Measurements from ENCODE around the gene PSMD13.

The PSMD13 gene

DNA sequence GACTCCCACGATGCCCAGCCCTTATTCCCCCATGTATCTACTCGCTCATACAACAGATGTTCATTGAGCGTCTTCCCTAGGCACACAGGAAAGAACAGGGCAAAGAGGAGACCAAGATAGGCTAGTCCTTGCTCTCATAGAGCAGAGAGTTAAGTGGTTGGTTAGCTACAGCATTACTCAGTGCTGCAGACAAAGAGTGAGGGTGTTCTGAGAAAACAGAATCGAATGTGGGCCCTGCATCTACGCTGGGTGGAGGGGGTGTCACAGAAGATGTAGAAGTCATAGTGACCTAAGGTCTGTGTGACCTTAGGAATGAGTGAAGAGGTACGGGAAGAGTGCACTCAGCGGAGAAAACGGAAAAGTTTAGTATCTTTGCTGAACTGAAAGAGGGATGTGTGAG lies 12.3 kb downstream of the PSMD13 start:
- ChIA-PET CTCF (interaction anchor here (1.0 to 5.1 kb wide), 8 partner anchors 8 to 147 kb away, joined by 3 to 61 read pairs (median 13); partner anchors contain the start of gene PSMD13), POLR2A (no interaction called here)
- DNase-seq, result no peak
- Histone ChIP-seq H3K27me3 (replicated peaks in 2 of 5; ENCODE audit: control insufficient read depth in 4 of 5, insufficient read depth in 5 of 5, low read length in 4 of 5) (no peaks in the 10 kb centered on the region), H3K4me1 (ENCODE audit: control extremely low read depth in 1 of 4, control insufficient read depth in 4 of 4, insufficient read depth in 4 of 4, low read length in 3 of 4) (no peaks in the 10 kb centered on the region), H3K27ac (ENCODE audit: insufficient read depth in 1 of 2, low read depth in 1 of 2, low read length in 2 of 2, poor library complexity in 1 of 2, severe bottlenecking in 2 of 2) (no peak overlapping the region), H3K9me3 (ENCODE audit: control extremely low read depth in 1 of 5, control insufficient read depth in 4 of 5, insufficient read depth in 2 of 5, low read depth in 1 of 5, low read length in 4 of 5) (no peaks in the 10 kb centered on the region), H3K36me3 (ENCODE audit: control insufficient read depth in 4 of 4, insufficient read depth in 4 of 4, low read length in 3 of 4) (peaks cover 17 to 95% (median 74%) of the 10 kb centered on the region in 4 experiments), H3K4me3 (ENCODE audit: control insufficient read depth in 1 of 7, extremely low read depth in 1 of 7, insufficient read depth in 4 of 7, low read depth in 2 of 7, low read length in 6 of 7) (no peak overlapping the region)
- 100% methylated on average over 6 of the region's 8 CpGs for WGBS (ENCODE audit: insufficient coverage)

DNA sequence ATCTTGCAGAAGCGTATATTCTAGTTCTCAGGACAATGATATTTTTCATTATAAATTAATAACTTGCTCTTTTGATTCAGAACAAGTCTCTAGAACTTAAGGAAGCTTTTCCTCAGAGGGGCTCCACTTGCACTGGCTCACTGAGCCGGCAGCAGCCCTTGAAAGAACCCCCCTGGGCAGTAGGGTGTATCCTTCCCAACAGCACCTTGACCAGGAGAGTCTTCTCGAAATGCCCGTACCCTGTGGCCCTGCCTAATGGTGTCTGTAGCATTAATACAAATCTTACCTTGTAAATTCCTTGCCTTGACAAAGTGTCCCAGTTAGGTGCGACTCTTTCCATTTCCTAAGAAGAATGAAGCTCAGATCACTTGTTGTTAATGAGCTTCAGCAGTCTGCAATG lies 13.5 kb downstream of the PSMD13 start:
- Histone ChIP-seq H3K4me3 (ENCODE audit: control insufficient read depth in 1 of 7, extremely low read depth in 1 of 7, insufficient read depth in 4 of 7, low read depth in 2 of 7, low read length in 6 of 7) (no peak overlapping the region), H3K27ac (ENCODE audit: insufficient read depth in 1 of 2, low read depth in 1 of 2, low read length in 2 of 2, poor library complexity in 1 of 2, severe bottlenecking in 2 of 2) (no peak overlapping the region), H3K4me1 (ENCODE audit: control extremely low read depth in 1 of 4, control insufficient read depth in 4 of 4, insufficient read depth in 4 of 4, low read length in 3 of 4) (no peaks in the 10 kb centered on the region), H3K27me3 (replicated peaks in 2 of 5; ENCODE audit: control insufficient read depth in 4 of 5, insufficient read depth in 5 of 5, low read length in 4 of 5) (no peaks in the 10 kb centered on the region), H3K9me3 (ENCODE audit: control extremely low read depth in 1 of 5, control insufficient read depth in 4 of 5, insufficient read depth in 2 of 5, low read depth in 1 of 5, low read length in 4 of 5) (no peaks in the 10 kb centered on the region), H3K36me3 (ENCODE audit: control insufficient read depth in 4 of 4, insufficient read depth in 4 of 4, low read length in 3 of 4) (peaks cover 16 to 86% (median 67%) of the 10 kb centered on the region in 4 experiments)
- no peak for DNase-seq
- CTCF ChIA-PET, result interaction anchor here (0.8 to 5.1 kb wide), 27 partner anchors 10 to 215 kb away, joined by 3 to 61 read pairs (median 5); partner anchors contain the start of genes NLRP6 and PSMD13
- POLR2A ChIA-PET, result interaction anchor here (0.7 kb wide), 1 partner anchor 43 kb away, joined by 4 read pairs; the partner anchor contains the start of genes BET1L and RIC8A
- 91% methylated on average over 2 of the region's 5 CpGs for WGBS (ENCODE audit: insufficient coverage)

GRCh38 chr11:250740-251299 lies 14.0 kb downstream of the PSMD13 start:
- no peaks in the 10 kb centered on the region for H3K4me1 ChIP-seq (ENCODE audit: control extremely low read depth in 1 of 4, control insufficient read depth in 4 of 4, insufficient read depth in 4 of 4, low read length in 3 of 4)
- peak; percentile 52 to 78 (median 69) for DNase-seq
- H3K36me3 ChIP-seq (ENCODE audit: control insufficient read depth in 4 of 4, insufficient read depth in 4 of 4, low read length in 3 of 4), result peaks cover 15 to 80% (median 62%) of the 10 kb centered on the region in 4 experiments
- no peak overlapping the region for H3K4me3 ChIP-seq (ENCODE audit: control insufficient read depth in 1 of 7, extremely low read depth in 1 of 7, insufficient read depth in 4 of 7, low read depth in 2 of 7, low read length in 6 of 7)
- 81% methylated on average over 10 of the region's 10 CpGs for WGBS (ENCODE audit: insufficient coverage)
- peak overlapping the region in 1 of 2 experiments; percentile 27 for H3K27ac ChIP-seq (ENCODE audit: insufficient read depth in 1 of 2, low read depth in 1 of 2, low read length in 2 of 2, poor library complexity in 1 of 2, severe bottlenecking in 2 of 2)
- H3K27me3 ChIP-seq (replicated peaks in 2 of 5; ENCODE audit: control insufficient read depth in 4 of 5, insufficient read depth in 5 of 5, low read length in 4 of 5), result no peaks in the 10 kb centered on the region
- POLR2A ChIA-PET, result interaction anchor here (0.7 kb wide), 1 partner anchor 44 kb away, joined by 4 read pairs; the partner anchor contains the start of genes BET1L and RIC8A
- CTCF ChIA-PET, result interaction anchor here (0.8 to 5.1 kb wide), 31 partner anchors 10 to 214 kb away, joined by 3 to 61 read pairs (median 5); partner anchors contain the start of genes NLRP6 and PSMD13
- H3K9me3 ChIP-seq (ENCODE audit: control extremely low read depth in 1 of 5, control insufficient read depth in 4 of 5, insufficient read depth in 2 of 5, low read depth in 1 of 5, low read length in 4 of 5), result no peaks in the 10 kb centered on the region

- Histone ChIP-seq H3K36me3 (ENCODE audit: control insufficient read depth in 4 of 4, insufficient read depth in 4 of 4, low read length in 3 of 4) (peaks cover 15 to 73% (median 56%) of the 10 kb centered on the region in 4 experiments), H3K9me3 (ENCODE audit: control extremely low read depth in 1 of 5, control insufficient read depth in 4 of 5, insufficient read depth in 2 of 5, low read depth in 1 of 5, low read length in 4 of 5) (no peaks in the 10 kb centered on the region), H3K4me3 (ENCODE audit: control insufficient read depth in 1 of 7, extremely low read depth in 1 of 7, insufficient read depth in 4 of 7, low read depth in 2 of 7, low read length in 6 of 7) (no peak overlapping the region), H3K27me3 (replicated peaks in 2 of 5; ENCODE audit: control insufficient read depth in 4 of 5, insufficient read depth in 5 of 5, low read length in 4 of 5) (no peaks in the 10 kb centered on the region), H3K4me1 (ENCODE audit: control extremely low read depth in 1 of 4, control insufficient read depth in 4 of 4, insufficient read depth in 4 of 4, low read length in 3 of 4) (peaks cover 0 to 2% (median 0%) of the 10 kb centered on the region in 4 experiments), H3K27ac (ENCODE audit: insufficient read depth in 1 of 2, low read depth in 1 of 2, low read length in 2 of 2, poor library complexity in 1 of 2, severe bottlenecking in 2 of 2) (no peak overlapping the region)
- WGBS (ENCODE audit: insufficient coverage), result 95% methylated on average over 9 of the region's 10 CpGs
- CTCF ChIA-PET, result interaction anchor here (0.8 to 5.1 kb wide), 25 partner anchors 9 to 200 kb away, joined by 3 to 61 read pairs (median 5); partner anchors contain the start of genes NLRP6 and PSMD13
- peak in 2 of 3 donors; percentile 11 to 36 for DNase-seq
- POLR2A ChIA-PET, result interaction anchor here (0.6 kb wide), 1 partner anchor 9 kb away, joined by 4 read pairs; no protein-coding TSS in a partner anchor
Observed at GRCh38 chr11:251550-251949, 14.8 kb downstream of the PSMD13 start.

DNA sequence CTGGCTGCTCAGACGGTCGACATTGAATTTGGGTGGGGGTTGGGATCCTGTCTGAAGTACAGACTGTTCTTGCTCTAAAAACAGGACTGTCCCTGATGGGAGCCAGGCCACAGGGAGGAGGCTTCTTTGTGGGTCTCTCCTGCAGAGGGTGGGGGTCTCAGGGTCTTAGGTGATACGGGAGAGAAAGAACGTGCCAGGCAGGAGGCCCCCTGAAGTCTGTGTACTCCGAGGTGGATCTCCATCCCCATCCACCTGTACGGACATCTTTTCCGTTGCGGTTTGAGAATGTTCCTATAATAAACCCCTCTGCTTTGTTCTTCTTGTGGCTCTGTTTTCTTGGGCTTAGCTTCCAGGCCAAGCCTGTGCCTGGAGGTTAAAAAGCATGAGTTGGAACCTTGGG lies 15.9 kb downstream of the PSMD13 start:
- no peaks in the 10 kb centered on the region for H3K27me3 ChIP-seq (replicated peaks in 2 of 5; ENCODE audit: control insufficient read depth in 4 of 5, insufficient read depth in 5 of 5, low read length in 4 of 5)
- H3K4me3 ChIP-seq (ENCODE audit: control insufficient read depth in 1 of 7, extremely low read depth in 1 of 7, insufficient read depth in 4 of 7, low read depth in 2 of 7, low read length in 6 of 7), result no peak overlapping the region
- ChIA-PET CTCF (interaction anchor here (0.8 to 5.1 kb wide), 6 partner anchors 8 to 144 kb away, joined by 3 to 61 read pairs (median 8); partner anchors contain the start of genes NLRP6 and PSMD13), POLR2A (interaction anchor here (0.6 kb wide), 1 partner anchor 111 kb away, joined by 3 read pairs; no protein-coding TSS in a partner anchor)
- DNase-seq, result no peak
- 100% methylated on average over 6 of the region's 8 CpGs for WGBS (ENCODE audit: insufficient coverage)
- no peaks in the 10 kb centered on the region for H3K9me3 ChIP-seq (ENCODE audit: control extremely low read depth in 1 of 5, control insufficient read depth in 4 of 5, insufficient read depth in 2 of 5, low read depth in 1 of 5, low read length in 4 of 5)
- peaks cover 15 to 62% (median 47%) of the 10 kb centered on the region in 4 experiments for H3K36me3 ChIP-seq (ENCODE audit: control insufficient read depth in 4 of 4, insufficient read depth in 4 of 4, low read length in 3 of 4)
- H3K4me1 ChIP-seq (ENCODE audit: control extremely low read depth in 1 of 4, control insufficient read depth in 4 of 4, insufficient read depth in 4 of 4, low read length in 3 of 4), result peaks cover 0 to 13% (median 5%) of the 10 kb centered on the region in 4 experiments
- H3K27ac ChIP-seq (ENCODE audit: insufficient read depth in 1 of 2, low read depth in 1 of 2, low read length in 2 of 2, poor library complexity in 1 of 2, severe bottlenecking in 2 of 2), result no peak overlapping the region

- POLR2A ChIA-PET, result no interaction called here
Observed at GRCh38 chr11:253160-253885, 16.5 kb downstream of the PSMD13 start.

More at GRCh38 chr11:253160-253885, 16.5 kb downstream of the PSMD13 start:
- no peak overlapping the region for H3K4me3 ChIP-seq (ENCODE audit: control insufficient read depth in 1 of 7, extremely low read depth in 1 of 7, insufficient read depth in 4 of 7, low read depth in 2 of 7, low read length in 6 of 7)
- no peak for DNase-seq
- no peak overlapping the region for H3K27ac ChIP-seq (ENCODE audit: insufficient read depth in 1 of 2, low read depth in 1 of 2, low read length in 2 of 2, poor library complexity in 1 of 2, severe bottlenecking in 2 of 2)
- peaks cover 14 to 56% (median 43%) of the 10 kb centered on the region in 4 experiments for H3K36me3 ChIP-seq (ENCODE audit: control insufficient read depth in 4 of 4, insufficient read depth in 4 of 4, low read length in 3 of 4)
- H3K27me3 ChIP-seq (replicated peaks in 2 of 5; ENCODE audit: control insufficient read depth in 4 of 5, insufficient read depth in 5 of 5, low read length in 4 of 5), result no peaks in the 10 kb centered on the region
- 96% methylated on average over 13 of the region's 13 CpGs for WGBS (ENCODE audit: insufficient coverage)
- CTCF ChIA-PET, result interaction anchor here (0.8 to 3.8 kb wide), 6 partner anchors 9 to 144 kb away, joined by 3 to 24 read pairs (median 4); partner anchors contain the start of gene BET1L
- H3K4me1 ChIP-seq (ENCODE audit: control extremely low read depth in 1 of 4, control insufficient read depth in 4 of 4, insufficient read depth in 4 of 4, low read length in 3 of 4), result peaks cover 0 to 19% (median 5%) of the 10 kb centered on the region in 4 experiments
- no peaks in the 10 kb centered on the region for H3K9me3 ChIP-seq (ENCODE audit: control extremely low read depth in 1 of 5, control insufficient read depth in 4 of 5, insufficient read depth in 2 of 5, low read depth in 1 of 5, low read length in 4 of 5)

All from common myeloid progenitor, CD34-positive (primary cell).